Measurements from ENCODE around the gene CSDE1.

The CSDE1 gene

DNA sequence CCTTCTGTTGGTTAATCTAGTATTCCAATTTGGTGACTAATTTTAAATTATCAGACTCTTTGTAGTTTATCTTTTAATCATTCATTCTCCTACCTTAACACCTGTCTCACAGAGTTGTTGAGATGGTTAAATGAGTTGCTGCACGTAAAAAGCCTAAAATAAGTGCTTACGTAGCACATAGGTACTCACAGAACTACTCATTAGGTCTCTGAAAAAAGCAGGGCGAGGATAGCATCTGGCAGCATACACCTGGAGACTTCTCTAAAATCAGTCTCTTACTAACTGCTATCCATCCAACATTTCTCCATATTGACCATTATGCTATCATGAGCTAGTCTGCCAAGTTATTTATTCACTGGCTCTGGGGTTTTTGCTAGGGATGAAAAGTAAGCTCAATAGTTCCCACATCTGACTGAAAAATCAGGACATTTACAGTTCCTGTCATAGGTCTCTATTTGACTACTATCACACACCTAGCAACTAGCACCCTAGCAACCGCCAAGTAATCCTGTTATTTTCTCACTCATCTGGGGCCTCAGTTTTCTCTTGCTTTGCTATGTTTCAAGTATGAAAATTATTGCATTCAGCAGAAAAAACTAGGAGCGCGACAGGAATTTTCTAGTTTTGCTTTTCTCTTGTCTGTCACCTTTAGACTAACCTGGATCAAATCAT, 11.2 kb downstream of the CSDE1 start:
- no peak for DNase-seq

GRCh38 chr1:114745291-114745690, 12.5 kb downstream of the CSDE1 start:
- DNase-seq = no peak

GRCh38 chr1:114741963-114742746, 15.6 kb downstream of the CSDE1 start:
- DNase-seq = no peak

DNA sequence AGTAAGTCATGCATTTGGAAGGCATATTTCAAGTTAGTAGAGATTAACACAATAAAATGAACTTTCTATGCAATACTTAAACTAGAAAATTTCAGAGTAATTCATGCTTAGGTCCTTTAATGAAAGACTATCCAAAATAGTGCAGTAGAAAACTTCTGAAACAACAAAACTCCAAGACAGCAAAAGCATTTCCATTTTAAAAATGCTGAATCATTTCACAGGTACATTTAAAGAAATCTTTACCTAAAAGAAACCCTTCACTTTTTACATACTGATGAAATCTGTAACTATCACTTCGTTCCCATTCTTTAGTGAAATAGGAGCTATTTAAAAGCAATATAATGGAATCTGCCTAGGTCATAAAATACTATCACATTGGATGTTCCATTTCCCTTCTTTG, 17.5 kb downstream of the CSDE1 start:
- DNase-seq = no peak

DNA sequence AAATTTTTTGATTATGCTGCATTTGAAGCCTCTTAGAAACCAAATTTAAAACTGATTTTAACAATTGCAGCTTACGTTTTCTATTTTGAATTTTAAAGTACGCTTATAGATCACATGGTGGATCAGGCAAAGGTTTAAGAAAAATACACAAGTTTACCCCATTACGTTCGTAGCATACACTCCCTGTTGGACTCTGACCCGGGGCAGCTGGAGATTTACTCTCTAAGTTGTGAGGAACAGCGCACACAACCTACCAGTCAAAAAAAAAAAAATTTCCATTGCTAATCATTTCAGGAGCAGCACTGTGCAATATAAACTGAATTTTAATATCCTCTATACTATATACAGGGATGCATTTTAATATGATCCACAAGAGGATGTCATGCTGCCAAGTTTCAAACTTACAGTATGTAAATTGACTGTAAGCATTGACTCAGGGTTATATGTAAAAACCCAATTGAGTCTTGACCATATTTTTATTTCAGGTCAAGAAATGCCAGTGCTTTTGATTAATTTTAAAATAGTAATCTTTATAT, 20.4 kb downstream of the CSDE1 start:
- no peak for DNase-seq

DNA sequence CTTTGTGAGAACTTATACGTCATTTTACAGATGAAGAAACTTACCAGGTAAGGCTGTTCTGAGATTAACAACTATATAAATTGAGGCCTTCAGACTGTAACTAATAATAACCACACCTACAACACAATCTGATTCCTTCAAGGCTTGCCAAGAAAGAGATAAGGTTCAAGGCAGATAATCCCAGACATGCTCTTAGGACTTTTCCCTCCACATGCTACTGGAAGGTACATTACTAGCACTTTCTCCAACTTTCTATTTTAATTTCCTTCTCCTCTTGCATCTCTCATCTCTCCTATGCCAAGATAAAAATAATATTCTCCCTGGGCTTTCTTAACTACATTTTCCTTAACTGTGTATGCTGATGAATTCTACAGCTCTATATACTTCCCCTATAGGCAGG, 22.3 kb downstream of the CSDE1 start:
- no peak for DNase-seq

GRCh38 chr1:114729782-114730181, 28.0 kb downstream of the CSDE1 start:
- no peak for DNase-seq

DNA sequence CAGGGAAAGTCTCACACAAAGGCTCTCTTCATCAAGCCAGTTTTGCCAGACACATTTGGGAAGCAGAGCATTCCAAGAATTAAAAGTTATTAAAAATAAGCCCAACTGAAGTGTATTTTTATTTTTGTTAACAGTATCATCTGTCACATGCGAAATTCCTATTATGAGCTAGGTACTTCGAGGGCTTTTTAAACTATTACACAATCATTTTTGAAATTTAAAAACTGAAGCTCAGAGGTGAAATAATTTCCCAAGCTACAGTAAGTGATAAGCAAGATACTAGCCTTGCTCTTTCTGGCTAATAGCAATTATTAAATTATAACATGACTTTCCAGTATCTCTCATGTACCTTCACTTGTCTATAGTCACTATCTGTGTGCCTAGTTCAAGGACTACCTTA, 29.2 kb downstream of the CSDE1 start:
- DNase-seq = no peak

- no peak for DNase-seq
Observed at GRCh38 chr1:114725230-114725629, 32.6 kb downstream of the CSDE1 start.

DNA sequence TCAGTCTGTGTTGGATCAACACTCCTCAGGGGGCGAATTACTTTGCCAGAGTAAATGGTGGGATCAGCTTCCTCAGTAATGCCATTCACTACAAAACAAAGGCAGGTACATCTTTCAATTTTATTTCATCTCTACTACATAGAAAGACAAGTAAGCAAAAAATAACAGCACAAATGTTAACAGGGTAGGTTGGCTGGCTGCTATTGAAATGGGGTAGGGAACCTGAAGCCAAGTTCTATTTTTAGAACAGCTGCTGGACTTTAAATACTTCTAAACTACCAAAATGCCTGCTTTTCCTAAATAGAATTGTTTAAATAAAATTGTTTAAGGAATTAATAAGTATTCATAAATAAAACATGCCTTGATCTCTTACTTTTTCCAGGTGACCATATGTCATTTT, 33.9 kb downstream of the CSDE1 start:
- no peak for DNase-seq

- DNase-seq = no peak
Observed at GRCh38 chr1:114723457-114723856, 34.3 kb downstream of the CSDE1 start.

- no peak for DNase-seq
Observed at GRCh38 chr1:114720492-114720891, 37.3 kb downstream of the CSDE1 start.

GRCh38 chr1:114719424-114719787, 38.4 kb downstream of the CSDE1 start:
- DNase-seq = no peak

DNA sequence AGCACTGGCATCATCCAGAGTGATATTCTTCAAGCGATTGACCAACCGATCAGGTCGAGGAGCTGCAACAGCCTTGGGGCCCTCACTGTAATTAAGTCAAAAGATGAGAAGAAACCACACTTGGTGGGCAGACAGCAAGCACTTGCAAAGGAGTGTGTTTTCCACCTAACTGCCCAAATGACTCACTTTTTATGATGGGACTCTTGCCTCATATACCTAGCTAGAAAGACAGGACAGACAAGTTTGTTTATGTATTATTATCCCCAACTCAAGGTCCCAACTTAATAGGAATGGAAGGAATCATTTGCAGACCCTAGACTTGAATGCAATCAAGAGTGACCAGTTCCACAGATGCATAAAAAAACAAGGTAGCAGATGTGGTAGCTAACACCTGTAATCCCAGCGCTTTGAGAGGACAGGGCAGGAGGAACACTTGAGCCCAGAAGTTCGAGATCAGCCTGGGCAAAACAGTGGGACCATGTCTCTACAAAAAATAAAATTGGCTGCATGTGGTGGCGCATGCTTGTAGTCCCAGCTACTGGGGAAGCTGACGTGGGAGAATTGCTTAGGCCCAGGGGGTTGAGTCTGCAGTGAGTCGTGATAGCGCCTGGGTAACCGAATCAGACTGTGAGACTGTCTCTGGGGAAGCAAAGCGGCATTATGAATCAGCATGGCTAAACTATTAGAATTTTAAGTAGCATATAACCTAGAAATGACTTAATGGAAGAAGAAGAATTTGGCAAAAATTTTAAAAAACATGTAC, 38.9 kb downstream of the CSDE1 start:
- no peak for DNase-seq

DNA sequence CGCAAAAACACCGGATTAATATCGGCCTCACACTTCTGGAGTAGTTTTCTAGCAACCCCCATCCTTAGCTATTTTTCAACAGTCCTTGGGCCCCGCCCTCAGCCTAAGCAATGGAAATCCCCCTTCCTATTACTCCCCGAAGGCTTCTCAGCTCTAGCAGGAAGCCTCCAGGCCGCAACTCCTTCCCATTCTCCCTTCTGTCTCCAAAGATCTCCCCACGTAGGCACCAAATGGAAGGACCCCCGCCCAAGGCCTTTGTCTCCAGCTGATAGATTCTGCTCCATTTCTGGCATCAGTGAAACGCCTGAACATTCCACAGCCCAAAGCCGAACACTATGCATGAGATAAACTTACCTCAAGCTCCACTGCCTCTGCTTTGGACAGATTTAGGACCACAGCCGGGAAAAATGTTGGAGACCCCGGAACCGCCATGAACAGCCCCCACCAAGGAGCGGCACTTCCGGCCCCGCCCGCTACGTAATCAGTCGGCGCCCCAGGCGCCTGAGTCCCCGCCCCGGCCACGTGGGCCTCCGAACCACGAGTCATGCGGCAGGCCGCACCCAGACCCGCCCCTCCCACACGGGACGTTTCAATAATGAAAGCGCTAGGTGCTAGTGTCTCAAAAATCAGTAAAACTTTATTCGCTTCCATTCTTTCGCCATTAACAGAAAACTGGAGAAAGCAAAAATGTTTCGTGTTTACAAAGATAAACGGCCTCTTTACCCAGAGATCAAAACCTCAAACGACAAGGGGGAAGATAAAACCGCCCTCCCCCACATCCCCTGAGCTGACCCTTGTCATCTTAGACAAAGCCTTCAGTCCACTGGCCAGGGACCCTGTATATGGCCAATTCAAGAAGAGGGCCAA, 41.2 kb downstream of the CSDE1 start, which contains the start of gene NRAS:
Gene NRAS, minus strand, starts transcription at position 468 of the 867 bp plus-strand sequence. CDS start 611 bp downstream, outside the sequence.
- peak; percentile 94 for DNase-seq

DNA sequence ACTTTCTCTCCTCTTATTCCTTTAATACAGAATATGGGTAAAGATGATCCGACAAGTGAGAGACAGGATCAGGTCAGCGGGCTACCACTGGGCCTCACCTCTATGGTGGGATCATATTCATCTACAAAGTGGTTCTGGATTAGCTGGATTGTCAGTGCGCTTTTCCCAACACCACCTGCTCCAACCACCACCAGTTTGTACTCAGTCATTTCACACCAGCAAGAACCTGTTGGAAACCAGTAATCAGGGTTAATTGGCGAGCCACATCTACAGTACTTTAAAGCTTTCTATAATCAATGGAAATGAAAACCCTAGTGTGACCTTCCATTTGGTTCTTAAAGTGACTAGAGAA, 41.9 kb downstream of the CSDE1 start:
- DNase-seq = no peak

- no peak for DNase-seq
Observed at GRCh38 chr1:114712977-114713376, 44.8 kb downstream of the CSDE1 start.

DNA sequence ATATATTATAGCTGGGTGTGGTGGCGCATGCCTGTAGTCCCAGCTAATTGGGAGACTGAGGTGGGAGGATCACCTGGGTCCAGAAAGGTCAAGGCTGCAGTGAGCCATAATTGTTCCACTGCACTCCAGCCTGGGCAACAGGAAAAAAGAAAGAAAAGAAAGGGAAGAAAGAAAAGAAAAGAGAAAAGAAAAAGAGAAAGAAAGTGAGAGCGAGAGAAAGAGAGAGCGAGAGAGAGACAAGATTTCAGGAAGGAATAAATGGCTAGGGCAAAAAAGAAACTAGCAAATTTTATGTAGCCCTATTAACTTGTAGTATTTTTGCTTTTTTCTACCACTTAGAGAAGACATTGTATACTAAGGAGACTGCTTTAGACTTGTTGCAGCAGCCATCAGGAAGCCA, 47.4 kb downstream of the CSDE1 start:
- DNase-seq = no peak

- DNase-seq = no peak
Observed at GRCh38 chr1:114707604-114708003, 50.2 kb downstream of the CSDE1 start.

GRCh38 chr1:114703242-114703641, 54.5 kb downstream of the CSDE1 start:
- DNase-seq = no peak

DNA sequence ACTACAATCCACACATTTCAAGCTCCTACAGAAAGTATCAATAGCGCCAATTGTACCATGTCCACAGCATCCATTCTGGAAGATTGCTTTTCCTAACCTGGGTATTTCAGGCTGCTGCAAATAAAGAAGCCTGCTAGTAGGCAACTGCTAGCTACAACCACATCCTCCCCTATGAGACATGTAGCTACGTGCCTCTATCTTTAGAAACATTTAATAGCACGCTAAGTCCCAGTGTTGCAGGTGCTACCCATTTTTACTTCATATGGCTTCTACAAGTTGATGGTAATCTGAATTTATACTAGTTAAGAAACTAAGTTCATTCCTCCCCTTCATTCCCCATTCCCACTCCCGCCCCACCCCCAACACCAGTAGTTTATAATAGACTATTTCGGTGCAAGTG, 55.0 kb downstream of the CSDE1 start:
- DNase-seq = no peak

GRCh38 chr1:114701931-114702330, 55.9 kb downstream of the CSDE1 start:
- no peak for DNase-seq
